K562 (cell line): Measurements from ENCODE around the gene ATP6V0D1. TPM values are rescaled to one million over a fixed set of nuclear protein-coding genes. Genes with fewer than 3 reads are reported as not detected.

Source experiments
- BRF1 ChIP-seq: IDR thresholded peaks from 3 replicates; pipeline ENCODE4 v1.6.1; 2011; ENCODE audit warnings: borderline replicate concordance, mild to moderate bottlenecking; ENCODE audit not compliant: insufficient read length; ENCODE audit errors: extremely low read depth
- CBX1 ChIP-seq: sonication (generic); IDR thresholded peaks from 2 replicates; pipeline ENCODE4 v1.6.1; 2016; ENCODE audit warnings: antibody characterized with exemption, low read depth, mild to moderate bottlenecking
- CEBPB ChIP-seq: fragments of 450-650 bp; IDR thresholded peaks from 2 replicates; pipeline ENCODE4 v1.6.1; 2016; ENCODE audit warnings: missing genetic modification characterization, missing compliant biosample characterization
- E4F1 ChIP-seq: fragments of 250-450 bp; sonication (Bioruptor Pico); IDR thresholded peaks from 2 replicates; pipeline ENCODE4 v1.5.0; 2021; ENCODE audit warnings: mild to moderate bottlenecking, borderline replicate concordance
- GTF2A2 ChIP-seq: IDR thresholded peaks from 2 replicates; pipeline ENCODE4 v1.6.1; 2016; ENCODE audit warnings: mild to moderate bottlenecking, missing genetic modification characterization, missing compliant biosample characterization
- KDM1A ChIP-seq, 2 experiments: fragments of 450-650 bp; IDR thresholded peaks; 2 replicates each; pipeline ENCODE4 v1.6.1; 2016; ENCODE audit warnings: mild to moderate bottlenecking in 2 of 2
- MTF1 ChIP-seq: fragments of 250-450 bp; sonication (Bioruptor Pico); IDR thresholded peaks from 2 replicates; pipeline ENCODE4 v1.9.0; 2021; ENCODE audit warnings: moderate library complexity, mild to moderate bottlenecking, inconsistent platforms, borderline replicate concordance
- SP2 ChIP-seq: IDR thresholded peaks from 2 replicates; pipeline ENCODE4 v1.6.1; 2011; ENCODE audit warnings: mild to moderate bottlenecking, low read depth, low read length, moderate library complexity; ENCODE audit not compliant: poor library complexity, severe bottlenecking; ENCODE audit errors: extremely low read depth
- TBL1XR1 ChIP-seq, 2 experiments: IDR thresholded peaks; 2 replicates each; pipeline ENCODE4 v1.6.1; 2012; ENCODE audit warnings: improper control_type of control experiment in 2 of 2, low read length in 2 of 2, mild to moderate bottlenecking in 1 of 2
- ZBTB43 ChIP-seq: sonication (generic); formaldehyde crosslinking; IDR thresholded peaks from 2 replicates; pipeline ENCODE4 v1.8.0; 2023; ENCODE audit warnings: mild to moderate bottlenecking, missing genetic modification reagents
- polyA plus RNA-seq, 8 experiments: library from polyadenylated mRNA; depleted of rRNA in 4 of 8; stranded (reverse) in 5 of 8; unstranded in 3 of 8; fragments of >200 nt; fragmentation: Nextera tagmentation in 2 of 8; fragmentation: Illumina TruSeq in 1 of 8; extraction: Ambion mirVana in 2 of 8; extraction: Trizol in 1 of 8; gene quantifications; 2 replicates each; pipeline versions ENCODE4 v1.2.1 to v1.2.3, GENCODE V29; 2011 to 2014; ENCODE audit warnings: inconsistent platforms in 1 of 8, missing spikeins in 1 of 8
- total RNA-seq, 7 experiments: library from RNA; depleted of rRNA in 6 of 7; stranded (reverse); fragments of >200 nt in 6 of 7; fragmentation: Illumina TruSeq in 2 of 7; extraction: Trizol in 2 of 7; gene quantifications; 2 replicates each; pipeline versions ENCODE4 v1.2.1 to v1.2.3, GENCODE V29; 2011 to 2021; ENCODE audit warnings: low replicate concordance in 1 of 7
- TF ChIP-seq, protein P1 (sequence below): sonication (generic); formaldehyde crosslinking; IDR thresholded peaks from 2 replicates; pipeline ENCODE4 v1.8.0; 2023; ENCODE audit warnings: mild to moderate bottlenecking, missing genetic modification reagents
- TF ChIP-seq, protein P2 (sequence below), 2 experiments: IDR thresholded peaks; 2 replicates each; pipeline ENCODE4 v1.6.1; 2011; ENCODE audit warnings: borderline replicate concordance in 1 of 2, control low read depth in 1 of 2, low read depth in 1 of 2, low read length in 1 of 2, mild to moderate bottlenecking in 1 of 2, mixed read lengths in 1 of 2, moderate library complexity in 1 of 2; ENCODE audit not compliant: insufficient read depth in 1 of 2, insufficient read length in 1 of 2, poor library complexity in 1 of 2, severe bottlenecking in 1 of 2; ENCODE audit errors: extremely low read depth in 1 of 2
- TF ChIP-seq, protein P3 (sequence below): IDR thresholded peaks from 2 replicates; pipeline ENCODE4 v1.6.1; 2016; ENCODE audit warnings: missing genetic modification characterization, missing compliant biosample characterization

The ATP6V0D1 gene
- total and polyA plus RNA-seq, 9 of the 15 experiments (the other 6 are each of a cell fraction or from before 2014, with no cell fraction given) = 23.2 to 69.7 (median 45.6) TPM

DNA sequence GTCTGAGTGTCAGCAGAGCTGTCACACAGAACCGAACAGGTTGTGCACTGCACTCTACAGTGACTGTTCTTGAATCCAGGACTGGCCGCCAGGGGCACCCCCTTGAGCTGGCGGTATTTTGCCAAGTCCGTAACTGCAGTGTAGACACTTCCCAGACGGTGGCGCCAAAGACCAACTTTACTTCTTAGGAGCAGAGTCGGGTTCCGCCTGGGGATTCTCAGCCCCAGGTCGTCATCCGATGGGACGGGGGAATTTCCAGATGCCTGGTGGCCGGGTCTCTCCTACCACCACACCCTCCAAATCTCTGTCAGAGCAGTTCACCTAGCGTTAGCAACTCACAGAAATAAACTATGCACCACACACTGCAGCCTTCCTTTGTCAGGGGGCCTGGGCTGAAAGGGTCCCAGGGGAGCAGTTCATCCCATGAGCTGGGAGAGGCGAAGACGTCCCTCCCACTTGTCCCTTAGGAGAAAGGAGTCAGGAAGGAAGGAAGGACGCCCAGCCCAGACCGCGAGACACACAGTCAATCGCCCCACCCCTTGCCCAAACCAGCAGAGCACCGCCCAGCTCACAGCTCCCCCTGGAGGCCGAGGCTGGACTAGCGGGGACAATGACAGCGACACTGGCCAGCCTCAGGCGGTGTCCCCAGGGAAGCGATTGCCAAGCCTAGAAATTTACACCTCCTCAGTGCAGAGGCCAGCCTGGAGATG is 40.3 kb upstream of the ATP6V0D1 start (continued):
- TF ChIP-seq, protein P1, sequence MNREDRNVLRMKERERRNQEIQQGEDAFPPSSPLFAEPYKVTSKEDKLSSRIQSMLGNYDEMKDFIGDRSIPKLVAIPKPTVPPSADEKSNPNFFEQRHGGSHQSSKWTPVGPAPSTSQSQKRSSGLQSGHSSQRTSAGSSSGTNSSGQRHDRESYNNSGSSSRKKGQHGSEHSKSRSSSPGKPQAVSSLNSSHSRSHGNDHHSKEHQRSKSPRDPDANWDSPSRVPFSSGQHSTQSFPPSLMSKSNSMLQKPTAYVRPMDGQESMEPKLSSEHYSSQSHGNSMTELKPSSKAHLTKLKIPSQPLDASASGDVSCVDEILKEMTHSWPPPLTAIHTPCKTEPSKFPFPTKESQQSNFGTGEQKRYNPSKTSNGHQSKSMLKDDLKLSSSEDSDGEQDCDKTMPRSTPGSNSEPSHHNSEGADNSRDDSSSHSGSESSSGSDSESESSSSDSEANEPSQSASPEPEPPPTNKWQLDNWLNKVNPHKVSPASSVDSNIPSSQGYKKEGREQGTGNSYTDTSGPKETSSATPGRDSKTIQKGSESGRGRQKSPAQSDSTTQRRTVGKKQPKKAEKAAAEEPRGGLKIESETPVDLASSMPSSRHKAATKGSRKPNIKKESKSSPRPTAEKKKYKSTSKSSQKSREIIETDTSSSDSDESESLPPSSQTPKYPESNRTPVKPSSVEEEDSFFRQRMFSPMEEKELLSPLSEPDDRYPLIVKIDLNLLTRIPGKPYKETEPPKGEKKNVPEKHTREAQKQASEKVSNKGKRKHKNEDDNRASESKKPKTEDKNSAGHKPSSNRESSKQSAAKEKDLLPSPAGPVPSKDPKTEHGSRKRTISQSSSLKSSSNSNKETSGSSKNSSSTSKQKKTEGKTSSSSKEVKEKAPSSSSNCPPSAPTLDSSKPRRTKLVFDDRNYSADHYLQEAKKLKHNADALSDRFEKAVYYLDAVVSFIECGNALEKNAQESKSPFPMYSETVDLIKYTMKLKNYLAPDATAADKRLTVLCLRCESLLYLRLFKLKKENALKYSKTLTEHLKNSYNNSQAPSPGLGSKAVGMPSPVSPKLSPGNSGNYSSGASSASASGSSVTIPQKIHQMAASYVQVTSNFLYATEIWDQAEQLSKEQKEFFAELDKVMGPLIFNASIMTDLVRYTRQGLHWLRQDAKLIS (CRISPR knock-in tag) = 0 out of 2 replicates have a peak, but pooled peaks have one; percentile 38
- TF ChIP-seq E4F1 (CRISPR knock-in tag) = no peak
- TF ChIP-seq CBX1 = peak; percentile 61; the same call in 1 of the 2 replicates
- TF ChIP-seq MTF1 (CRISPR knock-in tag) = no peak
- TF ChIP-seq GTF2A2 (tag) = no peak
- peak; percentile 66 to 72; a peak in 1 of 4 replicates for TF ChIP-seq TBL1XR1 (IDR thresholded peaks at IDR 0.05; ENCODE audit: low read length in 2 of 2)
- no peak for TF ChIP-seq SP2
- TF ChIP-seq ZBTB43 = no peak
- TF ChIP-seq BRF1 = no peak
- TF ChIP-seq, protein P2, sequence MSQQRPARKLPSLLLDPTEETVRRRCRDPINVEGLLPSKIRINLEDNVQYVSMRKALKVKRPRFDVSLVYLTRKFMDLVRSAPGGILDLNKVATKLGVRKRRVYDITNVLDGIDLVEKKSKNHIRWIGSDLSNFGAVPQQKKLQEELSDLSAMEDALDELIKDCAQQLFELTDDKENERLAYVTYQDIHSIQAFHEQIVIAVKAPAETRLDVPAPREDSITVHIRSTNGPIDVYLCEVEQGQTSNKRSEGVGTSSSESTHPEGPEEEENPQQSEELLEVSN (IDR thresholded peaks at IDR 0.05; ENCODE audit: borderline replicate concordance in 1 of 2, extremely low read depth in 1 of 2, insufficient read depth in 1 of 2, insufficient read length in 1 of 2, low read depth in 1 of 2, low read length in 1 of 2, poor library complexity in 1 of 2, severe bottlenecking in 1 of 2) = no peak
- no peak for TF ChIP-seq CEBPB
- TF ChIP-seq, protein P3, sequence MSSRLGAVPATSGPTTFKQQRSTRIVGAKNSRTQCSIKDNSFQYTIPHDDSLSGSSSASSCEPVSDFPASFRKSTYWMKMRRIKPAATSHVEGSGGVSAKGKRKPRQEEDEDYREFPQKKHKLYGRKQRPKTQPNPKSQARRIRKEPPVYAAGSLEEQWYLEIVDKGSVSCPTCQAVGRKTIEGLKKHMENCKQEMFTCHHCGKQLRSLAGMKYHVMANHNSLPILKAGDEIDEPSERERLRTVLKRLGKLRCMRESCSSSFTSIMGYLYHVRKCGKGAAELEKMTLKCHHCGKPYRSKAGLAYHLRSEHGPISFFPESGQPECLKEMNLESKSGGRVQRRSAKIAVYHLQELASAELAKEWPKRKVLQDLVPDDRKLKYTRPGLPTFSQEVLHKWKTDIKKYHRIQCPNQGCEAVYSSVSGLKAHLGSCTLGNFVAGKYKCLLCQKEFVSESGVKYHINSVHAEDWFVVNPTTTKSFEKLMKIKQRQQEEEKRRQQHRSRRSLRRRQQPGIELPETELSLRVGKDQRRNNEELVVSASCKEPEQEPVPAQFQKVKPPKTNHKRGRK (tag) = no peak
- peak in 1 of 2 experiments; percentile 5; a peak in 1 of 4 replicates for TF ChIP-seq KDM1A (IDR thresholded peaks at IDR 0.05)
